Measurements from ENCODE around the gene DTNB. TPM values are rescaled to one million over a fixed set of nuclear protein-coding genes. Genes with fewer than 3 reads are reported as not detected.

The DTNB gene
- total RNA-seq, 2 donors from 2014 or later, result 11.1 to 11.6 TPM

- intact Hi-C loops (cut with DNase I), result no loop called here
- no peak for DNase-seq (ENCODE audit: low spot score)
Observed at GRCh38 chr2:25598911-25599310, 74.5 kb downstream of the DTNB start.

DNA sequence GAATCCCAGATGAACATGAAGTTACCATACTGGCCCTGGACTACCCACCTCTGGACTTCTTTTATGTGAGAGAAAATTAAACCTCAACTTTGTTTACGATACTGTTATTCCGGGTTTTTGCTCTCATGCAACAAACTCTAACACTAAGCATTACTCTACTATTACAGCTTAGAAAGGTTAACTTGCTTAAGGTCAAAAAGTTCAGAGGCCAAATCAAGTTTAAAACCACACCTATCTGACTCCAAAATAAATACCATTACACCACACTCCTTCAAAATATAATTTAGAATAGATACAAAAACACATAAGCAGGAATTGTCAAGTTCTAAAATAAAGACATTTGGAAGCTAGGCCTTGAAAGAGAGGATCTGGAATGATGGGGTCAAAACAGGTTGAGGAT, 75.0 kb downstream of the DTNB start:
- intact Hi-C loops (cut with DNase I), result no loop called here
- no peak for DNase-seq (ENCODE audit: low spot score)

DNA sequence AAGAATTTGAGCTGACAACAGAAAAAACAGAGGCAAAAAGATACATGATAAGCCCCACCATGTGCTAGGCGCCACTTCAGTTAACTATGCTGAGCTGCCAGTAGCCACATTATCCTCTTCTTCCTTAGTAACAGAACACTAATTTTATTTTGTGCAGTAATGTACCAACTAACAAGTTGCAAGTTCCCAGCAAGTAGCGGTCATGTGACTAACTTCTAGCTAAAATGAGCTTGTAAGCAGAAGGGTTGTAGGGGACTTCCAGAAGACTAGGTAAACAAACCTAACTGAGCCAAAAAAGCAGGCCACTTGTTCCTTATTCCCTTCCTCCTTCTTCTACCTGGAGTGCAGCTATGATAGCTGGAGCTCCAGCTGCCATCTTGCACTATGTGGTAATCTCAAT, 75.5 kb downstream of the DTNB start:
- DNase-seq (ENCODE audit: low spot score), result no peak
- intact Hi-C loops (cut with DNase I), result no loop called here

DNA sequence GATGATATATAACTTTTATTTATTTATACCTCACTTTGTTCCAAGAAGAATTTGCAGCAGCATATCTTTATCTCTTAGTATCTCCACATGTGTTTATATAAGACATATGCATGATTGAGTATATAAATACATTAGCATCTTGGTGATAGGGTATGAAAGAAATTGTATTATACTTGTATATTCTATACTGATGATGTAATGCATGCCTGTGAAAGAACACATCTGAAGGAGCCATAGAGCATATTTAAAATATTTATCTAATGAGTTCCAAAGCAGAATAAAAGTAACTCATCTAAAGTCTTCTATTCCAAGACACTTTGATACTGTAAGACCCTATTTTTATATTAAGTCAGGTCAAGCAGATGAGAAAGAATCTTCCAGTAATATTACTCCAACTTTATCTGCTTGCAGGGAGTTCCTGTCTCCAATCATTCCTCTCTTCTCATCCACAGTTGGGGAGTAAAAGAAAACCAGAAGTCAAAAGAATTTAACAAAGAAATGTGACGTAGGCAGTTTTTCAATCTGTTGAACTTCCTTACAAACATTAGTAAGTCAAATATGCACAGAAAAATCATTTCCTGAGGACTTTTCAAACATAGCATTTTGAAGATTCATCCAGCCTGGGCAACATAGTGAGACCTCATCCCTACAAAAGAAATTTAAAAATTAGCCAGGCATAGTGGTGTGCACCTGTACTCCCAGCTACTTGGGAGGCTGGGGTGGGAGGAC, 76.7 kb downstream of the DTNB start:
- intact Hi-C loops (cut with DNase I), result no loop called here
- no peak for DNase-seq (ENCODE audit: low spot score)

- DNase-seq (ENCODE audit: low spot score), result no peak
- intact Hi-C loops (cut with DNase I), result no loop called here
Observed at GRCh38 chr2:25595393-25595792, 78.0 kb downstream of the DTNB start.

DNA sequence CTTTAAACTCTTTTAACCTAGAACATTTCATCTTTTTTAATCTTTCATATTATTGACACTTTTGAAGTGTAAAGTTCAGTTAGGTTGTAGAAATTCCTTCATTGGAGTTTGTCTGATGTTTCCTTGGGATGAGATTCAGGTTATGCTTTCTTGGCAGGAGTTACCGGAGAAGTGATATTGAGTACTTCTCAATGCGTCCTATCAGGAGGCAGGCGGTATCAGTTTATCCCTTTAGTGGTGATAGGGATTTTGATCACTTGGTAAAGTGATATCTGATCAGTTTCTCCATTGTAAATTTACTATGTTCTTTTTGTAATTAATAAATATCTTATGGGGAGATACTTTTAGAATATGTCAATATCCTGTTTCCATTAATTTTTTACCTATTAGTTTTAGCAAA, 78.4 kb downstream of the DTNB start:
- intact Hi-C loops (cut with DNase I), result no loop called here

DNA sequence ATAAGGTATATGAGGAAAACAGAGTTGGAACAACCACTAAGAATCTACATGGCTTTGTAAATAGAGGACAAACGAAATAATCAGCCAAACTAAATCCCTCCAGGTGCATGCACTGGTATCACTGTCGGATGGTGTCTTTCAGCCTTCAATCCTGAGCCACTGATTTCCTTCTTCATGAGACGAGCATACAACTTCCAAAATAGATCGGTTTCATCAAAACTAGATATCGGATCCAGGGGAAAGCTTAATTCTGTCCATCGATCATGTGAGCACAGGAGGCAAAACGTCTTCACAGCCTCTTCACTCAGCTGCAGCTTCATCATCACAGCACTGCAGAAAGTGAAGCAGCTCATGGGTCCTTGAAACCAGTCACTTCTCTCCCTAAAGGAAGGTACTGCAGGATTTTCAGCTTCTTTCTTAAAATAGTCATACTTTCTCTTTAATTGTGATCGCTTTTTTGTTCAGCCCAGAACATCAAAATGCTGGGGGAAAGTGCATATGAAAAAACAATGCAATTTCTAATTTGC, 80.5 kb downstream of the DTNB start:
- intact Hi-C loops (cut with DNase I), result no loop called here
- DNase-seq (ENCODE audit: low spot score), result no peak

More for the DNA sequence above, 78.4 kb downstream of the DTNB start:
- no peak for DNase-seq (ENCODE audit: low spot score)

- DNase-seq (ENCODE audit: low spot score), result no peak
- intact Hi-C loops (cut with DNase I), result no loop called here
Observed at GRCh38 chr2:25590921-25591505, 82.4 kb downstream of the DTNB start.

DNA sequence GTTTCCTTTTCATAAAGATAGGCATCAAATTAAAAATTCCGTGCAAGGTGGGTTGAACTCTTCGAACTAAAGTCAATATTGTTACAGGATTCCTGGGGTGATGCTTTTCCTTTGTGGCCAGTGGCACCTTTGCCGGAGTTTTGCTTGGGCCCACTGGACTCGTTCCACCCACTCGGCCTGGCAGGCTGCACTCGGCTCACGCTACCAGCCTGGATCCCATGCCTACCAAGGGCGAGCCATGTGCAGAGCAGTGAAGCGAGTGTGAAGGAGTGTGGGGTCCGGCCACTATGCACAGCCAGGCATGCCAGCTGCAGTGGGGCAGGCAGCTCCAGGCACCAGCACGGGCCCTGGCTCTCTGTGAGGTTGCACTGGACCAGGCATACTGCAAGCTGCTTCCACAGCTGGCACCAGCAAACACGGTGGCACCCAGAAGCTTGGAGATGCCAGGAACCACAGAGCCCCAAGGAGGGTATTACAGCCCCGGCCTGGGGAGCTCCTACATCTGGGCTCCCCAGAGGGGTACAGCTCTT, 83.6 kb downstream of the DTNB start:
- intact Hi-C loops (cut with DNase I), result no loop called here
- DNase-seq (ENCODE audit: low spot score), result no peak

DNA sequence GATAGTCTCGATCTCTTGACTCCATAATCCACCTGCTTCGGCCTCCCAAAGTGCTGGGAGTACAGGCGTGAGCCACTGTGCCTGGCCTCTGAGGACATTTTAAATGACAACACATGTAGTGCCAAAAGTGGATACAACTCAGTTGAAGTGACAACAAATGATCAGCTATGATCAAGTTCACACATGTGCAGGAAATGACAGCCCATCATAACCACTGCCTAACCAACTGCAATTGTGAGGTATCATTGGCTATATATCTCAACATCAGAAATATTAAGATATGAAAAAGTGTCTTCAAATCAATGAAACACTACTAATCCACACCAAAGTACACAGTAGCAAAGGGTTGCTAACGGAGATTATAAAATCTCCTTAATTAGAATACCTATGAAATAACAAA, 84.8 kb downstream of the DTNB start:
- intact Hi-C loops (cut with DNase I), result no loop called here
- no peak for DNase-seq (ENCODE audit: low spot score)

GRCh38 chr2:25587361-25587760, 86.0 kb downstream of the DTNB start:
- no peak for DNase-seq (ENCODE audit: low spot score)

GRCh38 chr2:25586726-25587144, 86.6 kb downstream of the DTNB start:
- intact Hi-C loops (cut with DNase I), result no loop called here

More at GRCh38 chr2:25587361-25587760, 86.0 kb downstream of the DTNB start:
- intact Hi-C loops (cut with DNase I), result no loop called here

GRCh38 chr2:25585189-25585588, 88.2 kb downstream of the DTNB start:
- no peak for DNase-seq (ENCODE audit: low spot score)
- intact Hi-C loops (cut with DNase I), result no loop called here

More at GRCh38 chr2:25586726-25587144, 86.6 kb downstream of the DTNB start:
- no peak for DNase-seq (ENCODE audit: low spot score)

- intact Hi-C loops (cut with DNase I), result no loop called here
- DNase-seq (ENCODE audit: low spot score), result no peak
Observed at GRCh38 chr2:25582077-25582830, 91.1 kb downstream of the DTNB start.

DNA sequence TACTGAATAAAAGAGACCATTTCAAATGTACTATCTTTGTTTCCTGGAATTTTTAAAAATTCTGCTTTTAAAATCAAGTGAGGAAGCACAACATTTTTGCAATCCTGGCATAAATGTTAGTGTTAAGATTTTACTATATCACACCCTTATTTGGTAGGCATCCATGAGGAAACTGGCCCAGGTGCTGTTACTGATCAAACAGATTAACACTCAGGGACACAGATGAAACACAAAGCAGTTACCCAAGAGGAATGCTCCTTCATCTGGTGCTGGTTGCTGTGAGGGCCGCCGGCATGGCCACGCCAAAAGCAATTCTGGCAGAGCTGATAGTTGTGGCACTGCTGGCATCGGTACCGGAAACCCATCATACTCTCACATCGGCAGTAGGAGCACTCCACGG, 96.8 kb downstream of the DTNB start:
- no peak for DNase-seq (ENCODE audit: low spot score)

DNA sequence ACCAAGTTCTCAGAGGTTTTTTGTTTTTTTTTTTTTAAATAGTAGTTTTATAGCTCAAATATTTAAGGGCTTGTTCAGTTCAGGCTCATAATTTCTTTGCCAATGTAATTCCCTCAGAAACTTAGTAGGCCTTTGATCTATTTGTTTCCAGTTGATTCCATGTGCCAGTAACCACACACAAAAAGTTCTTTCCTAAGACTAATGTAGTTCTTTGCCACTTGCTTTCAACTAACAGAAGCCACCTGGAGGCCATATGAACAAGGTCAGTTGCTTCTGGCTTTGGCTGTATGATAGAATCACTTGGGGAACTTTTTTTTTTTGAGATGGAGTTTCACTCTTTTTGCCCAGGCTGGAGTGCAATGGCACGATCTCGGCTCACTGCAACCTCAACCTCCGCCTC, 100.7 kb downstream of the DTNB start:
- intact Hi-C loops (cut with DNase I), result no loop called here
- no peak for DNase-seq (ENCODE audit: low spot score)

More for the DNA sequence above, 96.8 kb downstream of the DTNB start:
- intact Hi-C loops (cut with DNase I), result no loop called here

DNA sequence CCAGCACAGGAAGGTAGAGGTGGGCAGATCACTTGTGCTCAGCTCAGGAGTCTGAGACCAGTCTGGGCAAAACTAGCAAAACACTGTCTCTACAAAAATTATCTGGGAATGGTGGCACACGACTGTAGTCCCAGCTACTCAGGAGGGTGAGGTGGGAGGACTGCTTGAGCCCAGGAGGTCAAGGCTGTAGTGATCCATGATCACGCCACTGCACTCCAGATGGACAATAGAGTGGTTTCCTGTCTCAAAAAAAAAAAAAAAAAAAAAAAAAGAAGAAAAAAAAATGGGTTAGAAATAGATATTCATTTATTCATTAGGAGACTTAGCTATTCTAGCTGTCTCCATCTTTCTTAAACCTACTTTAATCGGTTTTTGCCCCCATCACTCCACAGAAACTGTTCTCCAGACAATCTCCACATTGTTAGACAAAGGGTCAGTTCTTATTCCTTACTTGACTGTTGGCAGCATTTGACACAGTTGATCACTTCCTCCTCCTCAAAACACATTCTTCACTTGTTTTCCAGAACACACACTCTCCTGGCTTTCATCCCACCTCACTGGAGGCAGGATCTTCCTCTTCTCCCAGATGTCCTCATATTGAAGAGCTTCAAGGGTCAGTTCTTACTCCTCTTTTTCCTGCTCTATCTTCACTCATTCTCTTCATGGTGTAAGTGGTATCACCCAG, 103.1 kb downstream of the DTNB start:
- intact Hi-C loops (cut with DNase I), result no loop called here
- DNase-seq (ENCODE audit: low spot score), result no peak

DNA sequence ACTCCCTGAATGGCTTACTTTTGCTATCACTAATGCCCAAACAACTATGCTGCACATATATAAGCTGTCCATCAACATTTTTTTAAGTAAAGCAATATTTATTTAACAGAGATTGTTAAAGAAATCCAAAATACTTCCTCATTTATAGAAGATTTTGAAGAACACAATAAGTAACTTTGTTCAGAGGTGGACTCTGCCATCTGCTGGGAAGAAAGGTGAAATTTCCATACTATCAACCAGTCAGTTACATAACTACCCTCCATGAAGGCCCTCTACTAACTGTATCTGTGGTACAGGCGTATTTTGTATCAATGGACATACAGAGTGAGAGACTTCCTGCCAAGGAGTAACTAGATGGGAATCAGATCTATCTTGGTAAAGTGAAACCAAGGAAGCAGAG, 106.0 kb downstream of the DTNB start:
- intact Hi-C loops (cut with DNase I), result no loop called here
- no peak for DNase-seq (ENCODE audit: low spot score)

- intact Hi-C loops (cut with DNase I), result no loop called here
Observed at GRCh38 chr2:25566694-25567093, 106.7 kb downstream of the DTNB start.

More at GRCh38 chr2:25566694-25567093, 106.7 kb downstream of the DTNB start:
- DNase-seq (ENCODE audit: low spot score), result no peak

Measured in posterior vena cava (tissue), 2 donors.